Right lobe of liver (tissue), 4 donors: ENCODE measurements around the gene ZDHHC7.

ENCODE experiments used
- POLR2A ChIP-seq: fragments of 450-650 bp; IDR thresholded peaks from one replicate; pipeline ENCODE4 v1.6.1; 2017; ENCODE audit warnings: antibody characterized with exemption, mild to moderate bottlenecking
- TF ChIP-seq, protein P1 (sequence below), 4 donors: fragments of 200-600 bp in 3 of 4; fragments of 450-650 bp in 1 of 4; IDR thresholded peaks; one replicate each; pipeline versions ENCODE4 v1.5.1 to v1.8.0; 2016 to 2022; ENCODE audit warnings: antibody characterized with exemption in 4 of 4, mild to moderate bottlenecking in 2 of 4
- donor health status: DM: no; HTN: no; CAD: no.
- donor health status: DM: no; HTN: no; CAD: no.
- donor health status: DM: no; HTN: yes; CAD: no.

GRCh38 chr16:84953190-84953746 is 58.1 kb downstream of the ZDHHC7 start:
- TF ChIP-seq, protein P1, sequence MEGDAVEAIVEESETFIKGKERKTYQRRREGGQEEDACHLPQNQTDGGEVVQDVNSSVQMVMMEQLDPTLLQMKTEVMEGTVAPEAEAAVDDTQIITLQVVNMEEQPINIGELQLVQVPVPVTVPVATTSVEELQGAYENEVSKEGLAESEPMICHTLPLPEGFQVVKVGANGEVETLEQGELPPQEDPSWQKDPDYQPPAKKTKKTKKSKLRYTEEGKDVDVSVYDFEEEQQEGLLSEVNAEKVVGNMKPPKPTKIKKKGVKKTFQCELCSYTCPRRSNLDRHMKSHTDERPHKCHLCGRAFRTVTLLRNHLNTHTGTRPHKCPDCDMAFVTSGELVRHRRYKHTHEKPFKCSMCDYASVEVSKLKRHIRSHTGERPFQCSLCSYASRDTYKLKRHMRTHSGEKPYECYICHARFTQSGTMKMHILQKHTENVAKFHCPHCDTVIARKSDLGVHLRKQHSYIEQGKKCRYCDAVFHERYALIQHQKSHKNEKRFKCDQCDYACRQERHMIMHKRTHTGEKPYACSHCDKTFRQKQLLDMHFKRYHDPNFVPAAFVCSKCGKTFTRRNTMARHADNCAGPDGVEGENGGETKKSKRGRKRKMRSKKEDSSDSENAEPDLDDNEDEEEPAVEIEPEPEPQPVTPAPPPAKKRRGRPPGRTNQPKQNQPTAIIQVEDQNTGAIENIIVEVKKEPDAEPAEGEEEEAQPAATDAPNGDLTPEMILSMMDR (IDR thresholded peaks at IDR 0.05) = no peak
- no peak for TF ChIP-seq POLR2A
